ENCODE results near the gene ZNF740. TPM values are rescaled to one million over a fixed set of nuclear protein-coding genes. Genes with fewer than 3 reads are reported as not detected.

Gene ZNF740
- total and polyA plus RNA-seq, 2 donors (not counting 1 experiment from before 2014, with no cell fraction given) = 35.9 to 117 TPM

GRCh38 chr12:53232646-53233461 is 52.3 kb downstream of the ZNF740 start:
- Histone ChIP-seq H3K4me1 (ENCODE audit: control insufficient read depth in 2 of 2, insufficient read depth in 2 of 2, low read length in 2 of 2) (peaks cover 34 to 46% of the 10 kb centered on the region in 2 donors), H3K4me2 (replicated peaks; ENCODE audit: low read depth, low read length, poor library complexity, severe bottlenecking) (peak overlapping the region; percentile 85), H2AFZ (ENCODE audit: insufficient read depth, low read depth, low read length, poor library complexity, severe bottlenecking) (peak overlapping the region; percentile 40), H3K36me3 (replicated peaks in 1 of 2; ENCODE audit: control extremely low read depth in 1 of 2, control insufficient read depth in 1 of 2, extremely low read depth in 1 of 2, insufficient read depth in 2 of 2, low read length in 1 of 2) (no peaks in the 10 kb centered on the region), H3K27ac (ENCODE audit: low read length in 2 of 2) (no peak overlapping the region), H3K27me3 (replicated peaks in 1 of 4; ENCODE audit: control extremely low read depth in 1 of 4, control insufficient read depth in 3 of 4, insufficient read depth in 4 of 4, low read length in 3 of 4) (peaks cover 0 to 11% (median 2%) of the 10 kb centered on the region in 4 experiments), H3K4me3 (ENCODE audit: control extremely low read depth in 1 of 5, extremely low read depth in 1 of 5, insufficient read depth in 1 of 5, low read depth in 2 of 5, low read length in 4 of 5) (peak overlapping the region; percentile 17 to 53 (median 37)), H4K20me1 (ENCODE audit: control insufficient read depth, insufficient read depth, low read length, poor library complexity, severe bottlenecking) (no peaks in the 10 kb centered on the region), H3K9me3 (ENCODE audit: control extremely low read depth in 1 of 3, control insufficient read depth in 2 of 3, insufficient read depth in 1 of 3, low read length in 2 of 3) (peaks cover 0 to 3% (median 0%) of the 10 kb centered on the region in 3 donors), H3K79me2 (ENCODE audit: control insufficient read depth, insufficient read depth, low read length) (no peaks in the 10 kb centered on the region), H3K9ac (ENCODE audit: low read length) (peak overlapping the region; percentile 16)
- H3K4me3 Mint-ChIP-seq = peak overlapping the region; percentile 88
- intact Hi-C loops (cut with micrococcal nuclease) = no loop called here
- CTCF ChIA-PET = interaction anchor here (0.9 to 2.0 kb wide), 7 partner anchors 13 to 54 kb away, joined by 3 to 14 read pairs (median 4); partner anchors contain the start of gene ESPL1
- WGBS (ENCODE audit: insufficient coverage) = 26% methylated on average over 4 of the region's 11 CpGs
- DNase-seq (peak; percentile 54), ATAC-seq (ENCODE audit: low read depth) (no peak)
- peaks cover 6% of the 10 kb centered on the region for H3K27me3 Mint-ChIP-seq
- H3K9me3 Mint-ChIP-seq (ENCODE audit: insufficient read depth) = no peaks in the 10 kb centered on the region
- TF ChIP-seq EZH2 (IDR thresholded peaks at IDR 0.05; ENCODE audit: borderline replicate concordance, insufficient read depth, low read depth, low read length, poor library complexity, severe bottlenecking) = no peak
- TF ChIP-seq, protein P1, sequence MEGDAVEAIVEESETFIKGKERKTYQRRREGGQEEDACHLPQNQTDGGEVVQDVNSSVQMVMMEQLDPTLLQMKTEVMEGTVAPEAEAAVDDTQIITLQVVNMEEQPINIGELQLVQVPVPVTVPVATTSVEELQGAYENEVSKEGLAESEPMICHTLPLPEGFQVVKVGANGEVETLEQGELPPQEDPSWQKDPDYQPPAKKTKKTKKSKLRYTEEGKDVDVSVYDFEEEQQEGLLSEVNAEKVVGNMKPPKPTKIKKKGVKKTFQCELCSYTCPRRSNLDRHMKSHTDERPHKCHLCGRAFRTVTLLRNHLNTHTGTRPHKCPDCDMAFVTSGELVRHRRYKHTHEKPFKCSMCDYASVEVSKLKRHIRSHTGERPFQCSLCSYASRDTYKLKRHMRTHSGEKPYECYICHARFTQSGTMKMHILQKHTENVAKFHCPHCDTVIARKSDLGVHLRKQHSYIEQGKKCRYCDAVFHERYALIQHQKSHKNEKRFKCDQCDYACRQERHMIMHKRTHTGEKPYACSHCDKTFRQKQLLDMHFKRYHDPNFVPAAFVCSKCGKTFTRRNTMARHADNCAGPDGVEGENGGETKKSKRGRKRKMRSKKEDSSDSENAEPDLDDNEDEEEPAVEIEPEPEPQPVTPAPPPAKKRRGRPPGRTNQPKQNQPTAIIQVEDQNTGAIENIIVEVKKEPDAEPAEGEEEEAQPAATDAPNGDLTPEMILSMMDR (IDR thresholded peaks at IDR 0.05) = no peak
- peak overlapping the region; percentile 77 for H3K27ac Mint-ChIP-seq
- POLR2A ChIA-PET = no interaction called here
- peaks cover 43% of the 10 kb centered on the region for H3K4me1 Mint-ChIP-seq

- Mint-ChIP-seq H3K4me1 (peaks cover 43% of the 10 kb centered on the region), H3K27me3 (peaks cover 6% of the 10 kb centered on the region), H3K9me3 (ENCODE audit: insufficient read depth) (no peaks in the 10 kb centered on the region), H3K27ac (peak overlapping the region; percentile 68), H3K4me3 (peak overlapping the region; percentile 52)
- Histone ChIP-seq H3K79me2 (ENCODE audit: control insufficient read depth, insufficient read depth, low read length) (no peaks in the 10 kb centered on the region), H3K27ac (ENCODE audit: low read length in 2 of 2) (no peak overlapping the region), H3K4me2 (replicated peaks; ENCODE audit: low read depth, low read length, poor library complexity, severe bottlenecking) (no peak overlapping the region), H3K36me3 (replicated peaks in 1 of 2; ENCODE audit: control extremely low read depth in 1 of 2, control insufficient read depth in 1 of 2, extremely low read depth in 1 of 2, insufficient read depth in 2 of 2, low read length in 1 of 2) (no peaks in the 10 kb centered on the region), H3K4me3 (ENCODE audit: control extremely low read depth in 1 of 5, extremely low read depth in 1 of 5, insufficient read depth in 1 of 5, low read depth in 2 of 5, low read length in 4 of 5) (no peak overlapping the region), H3K9ac (ENCODE audit: low read length) (no peak overlapping the region), H2AFZ (ENCODE audit: insufficient read depth, low read depth, low read length, poor library complexity, severe bottlenecking) (no peak overlapping the region), H3K9me3 (ENCODE audit: control extremely low read depth in 1 of 3, control insufficient read depth in 2 of 3, insufficient read depth in 1 of 3, low read length in 2 of 3) (peaks cover 0 to 3% (median 0%) of the 10 kb centered on the region in 3 donors), H4K20me1 (ENCODE audit: control insufficient read depth, insufficient read depth, low read length, poor library complexity, severe bottlenecking) (no peaks in the 10 kb centered on the region), H3K27me3 (replicated peaks in 1 of 4; ENCODE audit: control extremely low read depth in 1 of 4, control insufficient read depth in 3 of 4, insufficient read depth in 4 of 4, low read length in 3 of 4) (peaks cover 0 to 11% (median 2%) of the 10 kb centered on the region in 4 experiments), H3K4me1 (ENCODE audit: control insufficient read depth in 2 of 2, insufficient read depth in 2 of 2, low read length in 2 of 2) (peaks cover 34 to 46% of the 10 kb centered on the region in 2 donors)
- intact Hi-C loops (cut with micrococcal nuclease) = no loop called here
- POLR2A ChIA-PET = no interaction called here
- CTCF ChIA-PET = interaction anchor here (1.0 to 2.0 kb wide), 7 partner anchors 14 to 55 kb away, joined by 3 to 14 read pairs (median 4); partner anchors contain the start of gene ESPL1
- WGBS (ENCODE audit: insufficient coverage) = 69% methylated on average over 5 of the region's 7 CpGs
- no peak for TF ChIP-seq EZH2 (IDR thresholded peaks at IDR 0.05; ENCODE audit: borderline replicate concordance, insufficient read depth, low read depth, low read length, poor library complexity, severe bottlenecking)
- TF ChIP-seq, protein P1 (IDR thresholded peaks at IDR 0.05) = no peak
- no peak for ATAC-seq (ENCODE audit: low read depth)
- DNase-seq = no peak
These were observed 53.2 kb downstream of the ZNF740 start for GRCh38 chr12:53233671-53234121.

Measured in B cell (primary cell).